ENCODE results near the gene NAA10.
A peak's percentile ranks its signal among the peaks of the same experiment; 100 is the strongest.

NAA10 gene

GRCh38 chrX:153948002-153948466, 13.2 kb upstream of the NAA10 start:
- no peak for DNase-seq (ENCODE audit: low read depth in 2 of 2)

GRCh38 chrX:153947009-153947769, 12.4 kb upstream of the NAA10 start:
- peak in 1 of 2 experiments; percentile 65 for DNase-seq (ENCODE audit: low read depth in 2 of 2)

- DNase-seq (ENCODE audit: low read depth in 2 of 2) = no peak
Measured at GRCh38 chrX:153945956-153946943, 11.4 kb upstream of the NAA10 start.

- DNase-seq (ENCODE audit: low read depth in 2 of 2) = no peak
Measured at GRCh38 chrX:153944800-153945150, 9.9 kb upstream of the NAA10 start.

- DNase-seq (ENCODE audit: low read depth in 2 of 2) = no peak
Measured at GRCh38 chrX:153944140-153944799, 9.4 kb upstream of the NAA10 start, which contains the start of gene RENBP. Gene RENBP (minus strand): TSS chrX:153944643. CDS start chrX:153944610, 33 bp downstream.

- no peak for DNase-seq (ENCODE audit: low read depth in 2 of 2)
Measured at GRCh38 chrX:153941336-153942252, 6.8 kb upstream of the NAA10 start.

GRCh38 chrX:153939573-153939972, 4.7 kb upstream of the NAA10 start:
- DNase-seq (ENCODE audit: low read depth in 2 of 2) = no peak

- no peak for DNase-seq (ENCODE audit: low read depth in 2 of 2)
Measured at GRCh38 chrX:153938226-153938786, 3.5 kb upstream of the NAA10 start.

GRCh38 chrX:153937056-153937455, 2.2 kb upstream of the NAA10 start:
- no peak for DNase-seq (ENCODE audit: low read depth in 2 of 2)

GRCh38 chrX:153935326-153935851, 552 bp upstream of the NAA10 start:
- no peak for DNase-seq (ENCODE audit: low read depth in 2 of 2)

GRCh38 chrX:153934148-153934761, 582 bp downstream of the NAA10 start:
- no peak for DNase-seq (ENCODE audit: low read depth in 2 of 2)

- no peak for DNase-seq (ENCODE audit: low read depth in 2 of 2)
Measured at GRCh38 chrX:153933748-153934147, 1.1 kb downstream of the NAA10 start.

- DNase-seq (ENCODE audit: low read depth in 2 of 2) = no peak
Measured at GRCh38 chrX:153932220-153932915, 2.5 kb downstream of the NAA10 start.

- DNase-seq (ENCODE audit: low read depth in 2 of 2) = no peak
Measured at GRCh38 chrX:153931748-153932147, 3.1 kb downstream of the NAA10 start.

- DNase-seq (ENCODE audit: low read depth in 2 of 2) = no peak
Measured at GRCh38 chrX:153931151-153931550, 3.7 kb downstream of the NAA10 start.

- DNase-seq (ENCODE audit: low read depth in 2 of 2) = no peak
Measured at GRCh38 chrX:153930011-153930910, 4.6 kb downstream of the NAA10 start.

GRCh38 chrX:153929576-153929975, 5.3 kb downstream of the NAA10 start:
- no peak for DNase-seq (ENCODE audit: low read depth in 2 of 2)

- no peak for DNase-seq (ENCODE audit: low read depth in 2 of 2)
Measured at GRCh38 chrX:153928846-153929245, 6.0 kb downstream of the NAA10 start.
